ENCODE measurements around the gene KCNB1.

Gene KCNB1

GRCh38 chr20:49450281-49450721 is 32.2 kb downstream of the KCNB1 start:
- H3K36me3 ChIP-seq (ENCODE audit: control insufficient read depth, low read length): no peaks in the 10 kb centered on the region
- H3K4me3 ChIP-seq (ENCODE audit: low read length): no peak overlapping the region
- H3K4me1 ChIP-seq (ENCODE audit: control insufficient read depth, low read length): no peaks in the 10 kb centered on the region
- TF ChIP-seq EZH2phosphoT487 (IDR thresholded peaks at IDR 0.05; ENCODE audit: borderline replicate concordance, low read length) (no peak), CTCF (IDR thresholded peaks at IDR 0.05; ENCODE audit: low read depth, low read length, poor library complexity, severe bottlenecking) (no peak)
- no peaks in the 10 kb centered on the region for H3F3A ChIP-seq (ENCODE audit: control insufficient read depth, insufficient read depth)
- H3K79me2 ChIP-seq (ENCODE audit: control insufficient read depth, low read length): no peaks in the 10 kb centered on the region
- no peaks in the 10 kb centered on the region for H3K9me3 ChIP-seq (ENCODE audit: control insufficient read depth, insufficient read depth, low read length)
- H3K4me2 ChIP-seq (ENCODE audit: low read length): no peak overlapping the region
- H4K20me1 ChIP-seq (ENCODE audit: control insufficient read depth, insufficient read depth, low read depth, low read length): no peaks in the 10 kb centered on the region
- H3K9me2 ChIP-seq (replicated peaks; ENCODE audit: control insufficient read depth, low read length): no peaks in the 10 kb centered on the region
- H3K27ac ChIP-seq (ENCODE audit: low read depth, low read length): no peak overlapping the region
- peaks cover 10% of the 10 kb centered on the region for H3K27me3 ChIP-seq (ENCODE audit: control insufficient read depth, low read length)

- H3K36me3 ChIP-seq (ENCODE audit: control insufficient read depth, low read length): no peaks in the 10 kb centered on the region
- H3K4me2 ChIP-seq (ENCODE audit: low read length): no peak overlapping the region
- H3K79me2 ChIP-seq (ENCODE audit: control insufficient read depth, low read length): no peaks in the 10 kb centered on the region
- peaks cover 19% of the 10 kb centered on the region for H3K27me3 ChIP-seq (ENCODE audit: control insufficient read depth, low read length)
- H4K20me1 ChIP-seq (ENCODE audit: control insufficient read depth, insufficient read depth, low read depth, low read length): no peaks in the 10 kb centered on the region
- H3K4me3 ChIP-seq (ENCODE audit: low read length): no peak overlapping the region
- H3K9me2 ChIP-seq (replicated peaks; ENCODE audit: control insufficient read depth, low read length): no peaks in the 10 kb centered on the region
- H3K27ac ChIP-seq (ENCODE audit: low read depth, low read length): no peak overlapping the region
- no peaks in the 10 kb centered on the region for H3F3A ChIP-seq (ENCODE audit: control insufficient read depth, insufficient read depth)
- no peak for TF ChIP-seq CTCF (IDR thresholded peaks at IDR 0.05; ENCODE audit: low read depth, low read length, poor library complexity, severe bottlenecking)
- TF ChIP-seq EZH2phosphoT487 (IDR thresholded peaks at IDR 0.05; ENCODE audit: borderline replicate concordance, low read length): no peak
- no peaks in the 10 kb centered on the region for H3K4me1 ChIP-seq (ENCODE audit: control insufficient read depth, low read length)
- H3K9me3 ChIP-seq (ENCODE audit: control insufficient read depth, insufficient read depth, low read length): no peaks in the 10 kb centered on the region
Measured at GRCh38 chr20:49448917-49449316, 33.6 kb downstream of the KCNB1 start.

- H3K27me3 ChIP-seq (ENCODE audit: control insufficient read depth, low read length): peaks cover 19% of the 10 kb centered on the region
Measured at GRCh38 chr20:49447946-49448809, 34.3 kb downstream of the KCNB1 start.

More at GRCh38 chr20:49447946-49448809, 34.3 kb downstream of the KCNB1 start:
- H3K4me2 ChIP-seq (ENCODE audit: low read length): no peak overlapping the region
- H3K36me3 ChIP-seq (ENCODE audit: control insufficient read depth, low read length): no peaks in the 10 kb centered on the region
- no peaks in the 10 kb centered on the region for H4K20me1 ChIP-seq (ENCODE audit: control insufficient read depth, insufficient read depth, low read depth, low read length)
- TF ChIP-seq CTCF (IDR thresholded peaks at IDR 0.05; ENCODE audit: low read depth, low read length, poor library complexity, severe bottlenecking) (no peak), EZH2phosphoT487 (IDR thresholded peaks at IDR 0.05; ENCODE audit: borderline replicate concordance, low read length) (no peak)
- no peaks in the 10 kb centered on the region for H3K9me3 ChIP-seq (ENCODE audit: control insufficient read depth, insufficient read depth, low read length)
- no peaks in the 10 kb centered on the region for H3K4me1 ChIP-seq (ENCODE audit: control insufficient read depth, low read length)
- no peaks in the 10 kb centered on the region for H3K9me2 ChIP-seq (replicated peaks; ENCODE audit: control insufficient read depth, low read length)
- H3K27ac ChIP-seq (ENCODE audit: low read depth, low read length): no peak overlapping the region
- no peaks in the 10 kb centered on the region for H3F3A ChIP-seq (ENCODE audit: control insufficient read depth, insufficient read depth)
- H3K4me3 ChIP-seq (ENCODE audit: low read length): no peak overlapping the region
- no peaks in the 10 kb centered on the region for H3K79me2 ChIP-seq (ENCODE audit: control insufficient read depth, low read length)

Data from DOHH2 (cell line).